WTC11 (cell line): Measurements from ENCODE around the gene CCL13. TPM values are rescaled to one million over a fixed set of nuclear protein-coding genes. Genes with fewer than 3 reads are reported as not detected.

ENCODE experiments used
- ATAC-seq: fragments of 200-7000 bp; cut with Tn5 transposase; 2 replicates; pipeline ENCODE4 v1.10.0; 2021; ENCODE audit warnings: mild to moderate bottlenecking, moderate library complexity
- CTCF ChIA-PET: fragments of 300-600 bp; sonication (Branson Sonifier 250); formaldehyde crosslinking; loops from one replicate; lab custom pipeline; 2021; ENCODE audit warnings: antibody characterized with exemption; lab: Charles Lee
- POLR2A ChIA-PET: fragments of 350-600 bp; sonication (Branson Sonifier 250); formaldehyde crosslinking; loops from one replicate; lab custom pipeline; 2021; ENCODE audit warnings: antibody characterized with exemption; lab: Charles Lee
- DNase-seq: peaks from one replicate; pipeline ENCODE4 v3.0.0; 2021; ENCODE audit warnings: low spot score
- H3K27ac Mint-ChIP-seq: 2 replicates; pipeline ENCODE4 v1.8.0; 2021; ENCODE audit warnings: mixed read lengths
- H3K27me3 Mint-ChIP-seq: 2 replicates; pipeline ENCODE4 v1.8.0; 2021; ENCODE audit warnings: low read depth, mild to moderate bottlenecking, moderate library complexity, mixed read lengths
- H3K36me3 Mint-ChIP-seq: 2 replicates; pipeline ENCODE4 v1.8.0; 2021; ENCODE audit warnings: mixed read lengths
- H3K4me1 Mint-ChIP-seq: 2 replicates; pipeline ENCODE4 v1.8.0; 2022; ENCODE audit warnings: mixed read lengths
- H3K4me3 Mint-ChIP-seq: 2 replicates; pipeline ENCODE4 v1.8.0; 2021; ENCODE audit warnings: mild to moderate bottlenecking, moderate library complexity, mixed read lengths
- H3K9me3 Mint-ChIP-seq: 2 replicates; pipeline ENCODE4 v1.8.0; 2021; ENCODE audit warnings: mixed read lengths
- ATF3 ChIP-seq: sonication (generic); formaldehyde crosslinking; conservative IDR thresholded peaks from 2 replicates; pipeline ENCODE4 v1.8.1; 2022; ENCODE audit warnings: mild to moderate bottlenecking, missing genetic modification reagents
- CREM ChIP-seq: sonication (generic); formaldehyde crosslinking; IDR thresholded peaks from 2 replicates; pipeline ENCODE4 v1.8.1; 2022; ENCODE audit warnings: mild to moderate bottlenecking, missing genetic modification reagents, moderate library complexity
- ERG ChIP-seq: fragments of 250-450 bp; sonication (Bioruptor Pico); IDR thresholded peaks from 2 replicates; pipeline ENCODE4 v1.8.0; 2021; ENCODE audit warnings: mild to moderate bottlenecking
- ESRRA ChIP-seq: sonication (generic); formaldehyde crosslinking; IDR thresholded peaks from 2 replicates; pipeline ENCODE4 v1.8.1; 2022; ENCODE audit warnings: mild to moderate bottlenecking, missing genetic modification reagents, borderline replicate concordance
- FOXJ3 ChIP-seq: sonication (generic); formaldehyde crosslinking; IDR thresholded peaks from 2 replicates; pipeline ENCODE4 v1.9.0; 2021; ENCODE audit warnings: missing genetic modification reagents, mild to moderate bottlenecking, borderline replicate concordance
- HMGA2 ChIP-seq: fragments of 250-450 bp; sonication (Bioruptor Pico); IDR thresholded peaks from 2 replicates; pipeline ENCODE4 v1.4.0; 2021; ENCODE audit warnings: mild to moderate bottlenecking, moderate library complexity
- IRF2 ChIP-seq: sonication (generic); formaldehyde crosslinking; IDR thresholded peaks from 2 replicates; pipeline ENCODE4 v1.8.0; 2022; ENCODE audit warnings: low read depth, missing genetic modification reagents, borderline replicate concordance
- KAT7 ChIP-seq: sonication (generic); formaldehyde crosslinking; IDR thresholded peaks from 2 replicates; pipeline ENCODE4 v1.8.1; 2023; ENCODE audit warnings: missing genetic modification reagents, mild to moderate bottlenecking, borderline replicate concordance
- NFE2L1 ChIP-seq: sonication (generic); formaldehyde crosslinking; IDR thresholded peaks from 2 replicates; pipeline ENCODE4 v1.8.1; 2023; ENCODE audit warnings: missing genetic modification reagents
- NR1H2 ChIP-seq: sonication (generic); formaldehyde crosslinking; IDR thresholded peaks from 2 replicates; pipeline ENCODE4 v1.9.0; 2021; ENCODE audit warnings: mild to moderate bottlenecking, moderate library complexity, missing genetic modification reagents
- NR2C2 ChIP-seq: sonication (generic); formaldehyde crosslinking; IDR thresholded peaks from 2 replicates; pipeline ENCODE4 v1.8.0; 2022; ENCODE audit warnings: mild to moderate bottlenecking, missing genetic modification reagents
- OVOL2 ChIP-seq: fragments of 250-450 bp; sonication (Bioruptor Pico); IDR thresholded peaks from 2 replicates; pipeline ENCODE4 v1.9.0; 2021; ENCODE audit warnings: mild to moderate bottlenecking, borderline replicate concordance
- PRRX2 ChIP-seq: fragments of 250-450 bp; sonication (Bioruptor Pico); IDR thresholded peaks from 2 replicates; pipeline ENCODE4 v1.8.0; 2021; ENCODE audit warnings: mild to moderate bottlenecking
- RELA ChIP-seq: sonication (generic); formaldehyde crosslinking; IDR thresholded peaks from 2 replicates; pipeline ENCODE4 v1.8.1; 2022; ENCODE audit warnings: missing genetic modification reagents, mild to moderate bottlenecking, borderline replicate concordance
- RORB ChIP-seq: fragments of 250-450 bp; sonication (Bioruptor Pico); IDR thresholded peaks from 2 replicates; pipeline ENCODE4 v1.9.0; 2021; ENCODE audit warnings: mild to moderate bottlenecking
- SMAD4 ChIP-seq: sonication (generic); formaldehyde crosslinking; IDR thresholded peaks from 2 replicates; pipeline ENCODE4 v1.8.0; 2022; ENCODE audit warnings: mild to moderate bottlenecking, missing genetic modification reagents
- TCF7 ChIP-seq: sonication (generic); formaldehyde crosslinking; IDR thresholded peaks from 2 replicates; pipeline ENCODE4 v1.8.0; 2022; ENCODE audit warnings: mild to moderate bottlenecking, low read depth, missing genetic modification reagents, moderate library complexity
- ZNF138 ChIP-seq: sonication (generic); formaldehyde crosslinking; conservative IDR thresholded peaks from 2 replicates; pipeline ENCODE4 v1.8.1; 2022; ENCODE audit warnings: mild to moderate bottlenecking, moderate library complexity, missing genetic modification reagents
- ZNF416 ChIP-seq: fragments of 250-450 bp; sonication (Bioruptor Pico); IDR thresholded peaks from 2 replicates; pipeline ENCODE4 v1.9.0; 2021; ENCODE audit warnings: mild to moderate bottlenecking, inconsistent platforms
- ZSCAN18 ChIP-seq: fragments of 250-450 bp; sonication (Bioruptor Pico); IDR thresholded peaks from 2 replicates; pipeline ENCODE4 v2.1.2; 2022; ENCODE audit warnings: mild to moderate bottlenecking, moderate library complexity
- total RNA-seq: library from RNA; stranded (reverse); gene quantifications from 3 replicates; pipeline ENCODE4 v1.2.3, GENCODE V29; 2021
- TF ChIP-seq, protein P1 (sequence below): fragments of 250-450 bp; sonication (Bioruptor Pico); IDR thresholded peaks from 2 replicates; pipeline ENCODE4 v1.9.0; 2021; ENCODE audit warnings: mild to moderate bottlenecking
- TF ChIP-seq, protein P2 (sequence below): sonication (generic); formaldehyde crosslinking; IDR thresholded peaks from 2 replicates; pipeline ENCODE4 v1.8.0; 2022; ENCODE audit warnings: mild to moderate bottlenecking, missing genetic modification reagents
- TF ChIP-seq, protein P3 (sequence below): sonication (generic); formaldehyde crosslinking; IDR thresholded peaks from 2 replicates; pipeline ENCODE4 v1.8.0; 2023; ENCODE audit warnings: mild to moderate bottlenecking, missing genetic modification reagents
- TF ChIP-seq, protein P4 (sequence below): sonication (generic); formaldehyde crosslinking; IDR thresholded peaks from 2 replicates; pipeline ENCODE4 v1.8.0; 2022; ENCODE audit warnings: mild to moderate bottlenecking, missing genetic modification reagents
- TF ChIP-seq, protein P5 (sequence below): fragments of 250-450 bp; sonication (Bioruptor Pico); IDR thresholded peaks from 2 replicates; pipeline ENCODE4 v1.9.0; 2021; ENCODE audit warnings: moderate library complexity, mild to moderate bottlenecking, inconsistent platforms, borderline replicate concordance

CCL13 gene
- total RNA-seq, 1 experiment from 2014 or later: not detected

GRCh38 chr17:34370997-34371395 is 14.7 kb downstream of the CCL13 start:
- DNase-seq: no peak
- Mint-ChIP-seq H3K4me1 (peaks cover 19% of the 10 kb centered on the region), H3K27me3 (0 out of 2 replicates have a peak, but pooled peaks cover 2% of the 10 kb centered on the region)
- POLR2A ChIA-PET: no interaction called here
- TF ChIP-seq, protein P1, sequence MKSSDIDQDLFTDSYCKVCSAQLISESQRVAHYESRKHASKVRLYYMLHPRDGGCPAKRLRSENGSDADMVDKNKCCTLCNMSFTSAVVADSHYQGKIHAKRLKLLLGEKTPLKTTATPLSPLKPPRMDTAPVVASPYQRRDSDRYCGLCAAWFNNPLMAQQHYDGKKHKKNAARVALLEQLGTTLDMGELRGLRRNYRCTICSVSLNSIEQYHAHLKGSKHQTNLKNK (CRISPR knock-in tag): no peak
- no peak for TF ChIP-seq PRRX2
- TF ChIP-seq, protein P2, sequence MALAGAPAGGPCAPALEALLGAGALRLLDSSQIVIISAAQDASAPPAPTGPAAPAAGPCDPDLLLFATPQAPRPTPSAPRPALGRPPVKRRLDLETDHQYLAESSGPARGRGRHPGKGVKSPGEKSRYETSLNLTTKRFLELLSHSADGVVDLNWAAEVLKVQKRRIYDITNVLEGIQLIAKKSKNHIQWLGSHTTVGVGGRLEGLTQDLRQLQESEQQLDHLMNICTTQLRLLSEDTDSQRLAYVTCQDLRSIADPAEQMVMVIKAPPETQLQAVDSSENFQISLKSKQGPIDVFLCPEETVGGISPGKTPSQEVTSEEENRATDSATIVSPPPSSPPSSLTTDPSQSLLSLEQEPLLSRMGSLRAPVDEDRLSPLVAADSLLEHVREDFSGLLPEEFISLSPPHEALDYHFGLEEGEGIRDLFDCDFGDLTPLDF: no peak
- no peak for TF ChIP-seq SMAD4
- no peak for TF ChIP-seq IRF2
- no peak for TF ChIP-seq ZNF416 (CRISPR knock-in tag)
- TF ChIP-seq HMGA2 (CRISPR knock-in tag): no peak
- TF ChIP-seq, protein P3, sequence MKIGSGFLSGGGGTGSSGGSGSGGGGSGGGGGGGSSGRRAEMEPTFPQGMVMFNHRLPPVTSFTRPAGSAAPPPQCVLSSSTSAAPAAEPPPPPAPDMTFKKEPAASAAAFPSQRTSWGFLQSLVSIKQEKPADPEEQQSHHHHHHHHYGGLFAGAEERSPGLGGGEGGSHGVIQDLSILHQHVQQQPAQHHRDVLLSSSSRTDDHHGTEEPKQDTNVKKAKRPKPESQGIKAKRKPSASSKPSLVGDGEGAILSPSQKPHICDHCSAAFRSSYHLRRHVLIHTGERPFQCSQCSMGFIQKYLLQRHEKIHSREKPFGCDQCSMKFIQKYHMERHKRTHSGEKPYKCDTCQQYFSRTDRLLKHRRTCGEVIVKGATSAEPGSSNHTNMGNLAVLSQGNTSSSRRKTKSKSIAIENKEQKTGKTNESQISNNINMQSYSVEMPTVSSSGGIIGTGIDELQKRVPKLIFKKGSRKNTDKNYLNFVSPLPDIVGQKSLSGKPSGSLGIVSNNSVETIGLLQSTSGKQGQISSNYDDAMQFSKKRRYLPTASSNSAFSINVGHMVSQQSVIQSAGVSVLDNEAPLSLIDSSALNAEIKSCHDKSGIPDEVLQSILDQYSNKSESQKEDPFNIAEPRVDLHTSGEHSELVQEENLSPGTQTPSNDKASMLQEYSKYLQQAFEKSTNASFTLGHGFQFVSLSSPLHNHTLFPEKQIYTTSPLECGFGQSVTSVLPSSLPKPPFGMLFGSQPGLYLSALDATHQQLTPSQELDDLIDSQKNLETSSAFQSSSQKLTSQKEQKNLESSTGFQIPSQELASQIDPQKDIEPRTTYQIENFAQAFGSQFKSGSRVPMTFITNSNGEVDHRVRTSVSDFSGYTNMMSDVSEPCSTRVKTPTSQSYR (CRISPR knock-in tag): no peak
- TF ChIP-seq, protein P4, sequence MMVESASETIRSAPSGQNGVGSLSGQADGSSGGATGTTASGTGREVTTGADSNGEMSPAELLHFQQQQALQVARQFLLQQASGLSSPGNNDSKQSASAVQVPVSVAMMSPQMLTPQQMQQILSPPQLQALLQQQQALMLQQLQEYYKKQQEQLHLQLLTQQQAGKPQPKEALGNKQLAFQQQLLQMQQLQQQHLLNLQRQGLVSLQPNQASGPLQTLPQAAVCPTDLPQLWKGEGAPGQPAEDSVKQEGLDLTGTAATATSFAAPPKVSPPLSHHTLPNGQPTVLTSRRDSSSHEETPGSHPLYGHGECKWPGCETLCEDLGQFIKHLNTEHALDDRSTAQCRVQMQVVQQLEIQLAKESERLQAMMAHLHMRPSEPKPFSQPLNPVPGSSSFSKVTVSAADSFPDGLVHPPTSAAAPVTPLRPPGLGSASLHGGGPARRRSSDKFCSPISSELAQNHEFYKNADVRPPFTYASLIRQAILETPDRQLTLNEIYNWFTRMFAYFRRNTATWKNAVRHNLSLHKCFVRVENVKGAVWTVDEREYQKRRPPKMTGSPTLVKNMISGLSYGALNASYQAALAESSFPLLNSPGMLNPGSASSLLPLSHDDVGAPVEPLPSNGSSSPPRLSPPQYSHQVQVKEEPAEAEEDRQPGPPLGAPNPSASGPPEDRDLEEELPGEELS (CRISPR knock-in tag): no peak
- TF ChIP-seq ZNF138 (CRISPR knock-in tag): no peak
- TF ChIP-seq TCF7: no peak
- no peak for TF ChIP-seq NR1H2 (CRISPR knock-in tag)
- no peak for TF ChIP-seq CREM (CRISPR knock-in tag)
- TF ChIP-seq NR2C2 (CRISPR knock-in tag): no peak
- TF ChIP-seq ZSCAN18: no peak
- TF ChIP-seq FOXJ3 (CRISPR knock-in tag): no peak
- TF ChIP-seq KAT7 (CRISPR knock-in tag): no peak
- no peak for TF ChIP-seq OVOL2
- no peak for TF ChIP-seq NFE2L1 (CRISPR knock-in tag)
- TF ChIP-seq, all 79 proteins: peak for 0
- H3K36me3 Mint-ChIP-seq: no peaks in the 10 kb centered on the region
- CTCF ChIA-PET: interaction anchor here (3.2 kb wide), 1 partner anchor 10 kb away, joined by 39 read pairs; no protein-coding TSS in a partner anchor
- ATAC-seq: no peak
- H3K27ac Mint-ChIP-seq: no peak overlapping the region
- no peaks in the 10 kb centered on the region for H3K9me3 Mint-ChIP-seq
- no peak overlapping the region for H3K4me3 Mint-ChIP-seq

GRCh38 chr17:34371405-34372100 is 15.3 kb downstream of the CCL13 start:
- ATAC-seq (no peak), DNase-seq (no peak)
- no peaks in the 10 kb centered on the region for H3K9me3 Mint-ChIP-seq
- H3K4me3 Mint-ChIP-seq: no peak overlapping the region
- ChIA-PET POLR2A (no interaction called here), CTCF (interaction anchor here (3.2 kb wide), 1 partner anchor 10 kb away, joined by 39 read pairs; no protein-coding TSS in a partner anchor)
- 0 out of 2 replicates have a peak, but pooled peaks cover 2% of the 10 kb centered on the region for H3K27me3 Mint-ChIP-seq
- peaks cover 16% of the 10 kb centered on the region for H3K4me1 Mint-ChIP-seq
- H3K36me3 Mint-ChIP-seq: no peaks in the 10 kb centered on the region
- H3K27ac Mint-ChIP-seq: no peak overlapping the region
- TF ChIP-seq PRRX2 (no peak), NR1H2 (CRISPR knock-in tag) (no peak), ESRRA (CRISPR knock-in tag) (no peak), RORB (CRISPR knock-in tag) (no peak), RELA (no peak), ERG (no peak), SMAD4 (no peak), ATF3 (CRISPR knock-in tag) (no peak)
- TF ChIP-seq, protein P5, sequence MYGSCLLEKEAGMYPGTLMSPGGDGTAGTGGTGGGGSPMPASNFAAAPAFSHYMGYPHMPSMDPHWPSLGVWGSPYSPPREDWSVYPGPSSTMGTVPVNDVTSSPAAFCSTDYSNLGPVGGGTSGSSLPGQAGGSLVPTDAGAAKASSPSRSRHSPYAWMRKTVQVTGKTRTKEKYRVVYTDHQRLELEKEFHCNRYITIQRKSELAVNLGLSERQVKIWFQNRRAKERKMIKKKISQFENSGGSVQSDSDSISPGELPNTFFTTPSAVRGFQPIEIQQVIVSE (CRISPR knock-in tag): no peak
